Astrocyte (in vitro differentiated cells and primary cell): ENCODE measurements around the gene CACNA2D1. TPM values are rescaled to one million over a fixed set of nuclear protein-coding genes. Genes with fewer than 3 reads are reported as not detected.

Source experiments
- DNase-seq: peaks from one replicate; pipeline ENCODE4 v3.0.0-alpha.2; 2010; ENCODE audit warnings: low read depth
- FAIRE-seq: peaks from 2 replicates; lab custom pipeline; 2011; peaks lifted over from hg19 to GRCh38; lab: Jason Lieb, UNC
- H2AFZ ChIP-seq: 2 replicates; pipeline ENCODE4 v1.6.0; 2012; ENCODE audit warnings: low read depth, low read length, inconsistent platforms
- H3K27ac ChIP-seq: 2 replicates; pipeline ENCODE4 v1.5.1; 2011; ENCODE audit warnings: low read depth, low read length, inconsistent platforms
- H3K27me3 ChIP-seq: 2 replicates; pipeline ENCODE4 v1.6.0; 2011; ENCODE audit warnings: low read length, inconsistent platforms; ENCODE audit not compliant: insufficient read depth
- H3K36me3 ChIP-seq: 2 replicates; pipeline ENCODE4 v1.5.1; 2011; ENCODE audit warnings: low read length, inconsistent platforms; ENCODE audit not compliant: insufficient read depth
- H3K4me1 ChIP-seq: 2 replicates; pipeline ENCODE4 v1.5.1; 2011; ENCODE audit warnings: low read length, inconsistent platforms; ENCODE audit not compliant: insufficient read depth
- H3K4me2 ChIP-seq: 2 replicates; pipeline ENCODE4 v1.6.0; 2012; ENCODE audit warnings: low read length, inconsistent platforms
- H3K4me3 ChIP-seq: 2 replicates; pipeline ENCODE4 v1.5.1; 2011; ENCODE audit warnings: low read depth, mild to moderate bottlenecking, low read length, inconsistent platforms; ENCODE audit not compliant: insufficient read depth
- H3K79me2 ChIP-seq: 2 replicates; pipeline ENCODE4 v1.6.0; 2012; ENCODE audit warnings: mild to moderate bottlenecking, low read length, inconsistent platforms; ENCODE audit not compliant: insufficient read depth
- H3K9ac ChIP-seq: 2 replicates; pipeline ENCODE4 v1.6.0; 2012; ENCODE audit warnings: mild to moderate bottlenecking, low read length, inconsistent platforms
- H3K9me3 ChIP-seq: 2 replicates; pipeline ENCODE4 v1.5.1; 2012; ENCODE audit warnings: low read depth, mild to moderate bottlenecking, low read length, inconsistent platforms; ENCODE audit not compliant: insufficient read depth
- H4K20me1 ChIP-seq: 2 replicates; pipeline ENCODE4 v1.6.0; 2012; ENCODE audit warnings: low read length, inconsistent platforms; ENCODE audit not compliant: insufficient read depth
- H3K27ac Mint-ChIP-seq: one replicate; pipeline ENCODE4 v1.8.0; 2021; ENCODE audit warnings: mild to moderate bottlenecking, mixed read lengths; ENCODE audit not compliant: unreplicated experiment
- H3K27me3 Mint-ChIP-seq: one replicate; pipeline ENCODE4 v1.8.0; 2021; ENCODE audit warnings: low read depth, mixed read lengths; ENCODE audit not compliant: unreplicated experiment
- H3K36me3 Mint-ChIP-seq: one replicate; pipeline ENCODE4 v1.8.0; 2021; ENCODE audit warnings: low read depth, mixed read lengths; ENCODE audit not compliant: unreplicated experiment
- H3K4me1 Mint-ChIP-seq: one replicate; pipeline ENCODE4 v1.8.0; 2021; ENCODE audit warnings: low read depth, mixed read lengths; ENCODE audit not compliant: unreplicated experiment
- H3K4me3 Mint-ChIP-seq: one replicate; pipeline ENCODE4 v1.8.0; 2021; ENCODE audit warnings: mild to moderate bottlenecking, moderate library complexity, mixed read lengths; ENCODE audit not compliant: unreplicated experiment
- H3K9me3 Mint-ChIP-seq: one replicate; pipeline ENCODE4 v1.8.0; 2021; ENCODE audit warnings: mild to moderate bottlenecking, mixed read lengths; ENCODE audit not compliant: unreplicated experiment
- CTCF ChIP-seq: IDR thresholded peaks from 2 replicates; pipeline ENCODE4 v1.5.1; 2011; ENCODE audit warnings: low read depth, mild to moderate bottlenecking, inconsistent platforms, low read length, moderate library complexity; ENCODE audit not compliant: insufficient read depth
- EZH2 ChIP-seq: IDR thresholded peaks from 2 replicates; pipeline ENCODE4 v1.6.1; 2012; ENCODE audit warnings: mild to moderate bottlenecking, low read length, inconsistent platforms; ENCODE audit not compliant: insufficient read depth
- total RNA-seq: library from RNA; stranded (reverse); gene quantifications from 2 replicates; pipeline ENCODE4 v1.2.1, GENCODE V29; 2021

Gene CACNA2D1
- total RNA-seq, 1 donor from 2014 or later, result 53.4 TPM

- no peak overlapping the region for H3K9ac ChIP-seq
- no peak overlapping the region for H3K4me3 ChIP-seq
- no peaks in the 10 kb centered on the region for H3K27me3 ChIP-seq
- peaks cover 15% of the 10 kb centered on the region for H3K4me1 ChIP-seq
- H3K4me2 ChIP-seq, result peak overlapping the region; percentile 39
- peak overlapping the region; percentile 85 for H3K27ac ChIP-seq
- Mint-ChIP-seq H3K4me3 (no peak overlapping the region), H3K27ac (no peak overlapping the region), H3K4me1 (peaks cover 16% of the 10 kb centered on the region), H3K36me3 (no peaks in the 10 kb centered on the region), H3K9me3 (no peaks in the 10 kb centered on the region), H3K27me3 (no peaks in the 10 kb centered on the region)
- no peaks in the 10 kb centered on the region for H3K36me3 ChIP-seq
- DNase-seq (no peak), FAIRE-seq (no peak)
- H3K9me3 ChIP-seq, result no peaks in the 10 kb centered on the region
- no peak overlapping the region for H2AFZ ChIP-seq
- TF ChIP-seq CTCF (no peak), EZH2 (no peak)
- H4K20me1 ChIP-seq, result peaks cover 6% of the 10 kb centered on the region
- peaks cover 60% of the 10 kb centered on the region for H3K79me2 ChIP-seq
Measured at GRCh38 chr7:82429408-82429807, 14.2 kb downstream of the CACNA2D1 start.

GRCh38 chr7:82428186-82428961 is 15.2 kb downstream of the CACNA2D1 start:
- Histone ChIP-seq H3K27me3 (no peaks in the 10 kb centered on the region), H3K9ac (peak overlapping the region; percentile 59), H3K36me3 (no peaks in the 10 kb centered on the region), H3K9me3 (no peaks in the 10 kb centered on the region), H3K79me2 (peaks cover 53% of the 10 kb centered on the region), H3K4me2 (peak overlapping the region; percentile 74), H3K27ac (peak overlapping the region; percentile 85), H3K4me3 (peak overlapping the region; percentile 19), H2AFZ (no peak overlapping the region), H4K20me1 (no peaks in the 10 kb centered on the region), H3K4me1 (peaks cover 15% of the 10 kb centered on the region)
- peak overlapping the region; percentile 75 for H3K27ac Mint-ChIP-seq
- no peak overlapping the region for H3K4me3 Mint-ChIP-seq
- TF ChIP-seq EZH2, result no peak
- TF ChIP-seq CTCF, result no peak
- peak; percentile 73 for FAIRE-seq
- DNase-seq, result peak; percentile 91
- no peaks in the 10 kb centered on the region for H3K27me3 Mint-ChIP-seq
- no peaks in the 10 kb centered on the region for H3K9me3 Mint-ChIP-seq
- no peaks in the 10 kb centered on the region for H3K36me3 Mint-ChIP-seq
- peaks cover 16% of the 10 kb centered on the region for H3K4me1 Mint-ChIP-seq

GRCh38 chr7:82423446-82423845 is 20.1 kb downstream of the CACNA2D1 start:
- Mint-ChIP-seq H3K4me1 (peaks cover 5% of the 10 kb centered on the region), H3K4me3 (no peak overlapping the region), H3K9me3 (no peaks in the 10 kb centered on the region), H3K27me3 (no peaks in the 10 kb centered on the region), H3K27ac (no peak overlapping the region), H3K36me3 (no peaks in the 10 kb centered on the region)
- Histone ChIP-seq H3K4me2 (no peak overlapping the region), H3K9me3 (no peaks in the 10 kb centered on the region), H4K20me1 (peaks cover 9% of the 10 kb centered on the region), H3K79me2 (peaks cover 40% of the 10 kb centered on the region), H3K36me3 (no peaks in the 10 kb centered on the region), H3K4me1 (peaks cover 1% of the 10 kb centered on the region), H3K9ac (no peak overlapping the region), H3K27ac (no peak overlapping the region), H2AFZ (no peak overlapping the region), H3K4me3 (no peak overlapping the region), H3K27me3 (no peaks in the 10 kb centered on the region)
- DNase-seq, result no peak
- TF ChIP-seq EZH2, result no peak
- TF ChIP-seq CTCF, result no peak
- no peak for FAIRE-seq
